ENCODE measurements around the gene RBMS3.
A peak's percentile ranks its signal among the peaks of the same experiment; 100 is the strongest.

Gene RBMS3

GRCh38 chr3:29914861-29915524, 634.1 kb downstream of the RBMS3 start:
- FAIRE-seq = no peak
- TF ChIP-seq, protein P1, sequence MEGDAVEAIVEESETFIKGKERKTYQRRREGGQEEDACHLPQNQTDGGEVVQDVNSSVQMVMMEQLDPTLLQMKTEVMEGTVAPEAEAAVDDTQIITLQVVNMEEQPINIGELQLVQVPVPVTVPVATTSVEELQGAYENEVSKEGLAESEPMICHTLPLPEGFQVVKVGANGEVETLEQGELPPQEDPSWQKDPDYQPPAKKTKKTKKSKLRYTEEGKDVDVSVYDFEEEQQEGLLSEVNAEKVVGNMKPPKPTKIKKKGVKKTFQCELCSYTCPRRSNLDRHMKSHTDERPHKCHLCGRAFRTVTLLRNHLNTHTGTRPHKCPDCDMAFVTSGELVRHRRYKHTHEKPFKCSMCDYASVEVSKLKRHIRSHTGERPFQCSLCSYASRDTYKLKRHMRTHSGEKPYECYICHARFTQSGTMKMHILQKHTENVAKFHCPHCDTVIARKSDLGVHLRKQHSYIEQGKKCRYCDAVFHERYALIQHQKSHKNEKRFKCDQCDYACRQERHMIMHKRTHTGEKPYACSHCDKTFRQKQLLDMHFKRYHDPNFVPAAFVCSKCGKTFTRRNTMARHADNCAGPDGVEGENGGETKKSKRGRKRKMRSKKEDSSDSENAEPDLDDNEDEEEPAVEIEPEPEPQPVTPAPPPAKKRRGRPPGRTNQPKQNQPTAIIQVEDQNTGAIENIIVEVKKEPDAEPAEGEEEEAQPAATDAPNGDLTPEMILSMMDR (IDR thresholded peaks at IDR 0.05; ENCODE audit: insufficient read depth, missing control alignments) = no peak
- no peak for DNase-seq (ENCODE audit: insufficient read length, low spot score)

- FAIRE-seq (no peak), DNase-seq (ENCODE audit: insufficient read length, low spot score) (no peak)
- TF ChIP-seq, protein P1 (IDR thresholded peaks at IDR 0.05; ENCODE audit: insufficient read depth, missing control alignments) = no peak
These were observed 638.7 kb downstream of the RBMS3 start for GRCh38 chr3:29919571-29919970.

- TF ChIP-seq, protein P1 (IDR thresholded peaks at IDR 0.05; ENCODE audit: insufficient read depth, missing control alignments) = no peak
- DNase-seq (ENCODE audit: insufficient read length, low spot score) (no peak), FAIRE-seq (peak; percentile 96)
These were observed 642.3 kb downstream of the RBMS3 start for GRCh38 chr3:29922992-29923746.

DNA sequence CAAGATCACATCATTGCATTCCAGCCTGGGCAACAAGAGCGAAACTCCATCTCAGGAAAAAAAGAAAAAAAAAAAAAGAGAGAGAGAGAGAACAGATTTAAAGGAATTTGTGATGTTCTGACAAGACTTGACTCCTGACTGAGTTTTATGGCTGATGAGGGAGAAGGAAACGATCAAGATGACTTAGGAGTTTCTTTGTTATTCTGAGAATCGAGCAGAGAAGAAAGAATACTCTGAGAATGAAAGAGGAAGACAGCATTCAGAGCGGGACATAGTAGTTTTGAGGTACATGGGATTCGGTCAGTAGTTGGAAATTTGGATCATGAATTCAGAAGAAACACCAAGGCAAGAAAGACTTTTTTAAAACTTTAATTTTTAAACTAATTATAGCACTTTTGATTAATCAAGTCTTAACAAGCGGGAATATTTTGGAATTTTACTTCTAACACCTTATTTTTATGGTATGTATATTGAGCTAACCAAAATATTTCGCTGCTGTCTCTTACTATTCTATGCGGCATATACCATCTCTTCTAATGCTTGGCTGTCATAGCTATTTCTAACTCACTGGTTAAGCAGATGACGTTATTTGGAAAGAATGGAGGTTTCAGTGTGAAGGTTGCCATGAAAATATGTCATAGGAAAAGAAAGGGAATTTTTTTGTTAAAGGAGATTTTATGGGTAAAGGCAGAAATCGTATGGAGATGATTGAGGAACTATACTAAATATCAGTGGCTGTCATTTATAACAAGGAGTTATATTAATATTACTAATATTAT, 644.1 kb downstream of the RBMS3 start:
- TF ChIP-seq, protein P1 (IDR thresholded peaks at IDR 0.05; ENCODE audit: insufficient read depth, missing control alignments) = no peak
- DNase-seq (ENCODE audit: insufficient read length, low spot score) = no peak
- FAIRE-seq = no peak

- FAIRE-seq = no peak
- DNase-seq (ENCODE audit: insufficient read length, low spot score) = no peak
- TF ChIP-seq, protein P1 (IDR thresholded peaks at IDR 0.05; ENCODE audit: insufficient read depth, missing control alignments) = no peak
These were observed 645.5 kb downstream of the RBMS3 start for GRCh38 chr3:29926378-29926777.

GRCh38 chr3:29932696-29933325, 651.9 kb downstream of the RBMS3 start:
- FAIRE-seq = no peak
- TF ChIP-seq, protein P1 (IDR thresholded peaks at IDR 0.05; ENCODE audit: insufficient read depth, missing control alignments) = no peak
- no peak for DNase-seq (ENCODE audit: insufficient read length, low spot score)
